HAP-1 (cell line): ENCODE measurements around the gene SLC25A38.
A peak's percentile ranks its signal among the peaks of the same experiment; 100 is the strongest.

Source experiments
- DNase-seq, 2 experiments: peaks; one replicate each; pipeline ENCODE4 v3.0.0-alpha.2; 2016 to 2020; ENCODE audit warnings: low spot score in 2 of 2
- H3K27me3 ChIP-seq: fragments of 250-450 bp; sonication (Bioruptor Pico); 2 replicates; pipeline ENCODE4 v1.5.1; 2020; ENCODE audit warnings: low read depth, mild to moderate bottlenecking, moderate library complexity
- H3K36me3 ChIP-seq: fragments of 250-450 bp; sonication (Bioruptor Pico); replicated peaks from 2 replicates; pipeline ENCODE4 v1.5.1; 2020; ENCODE audit warnings: mild to moderate bottlenecking
- H3K4me1 ChIP-seq: fragments of 250-450 bp; sonication (Bioruptor Pico); 2 replicates; pipeline ENCODE4 v1.5.1; 2020; ENCODE audit warnings: mild to moderate bottlenecking
- H3K4me3 ChIP-seq: fragments of 250-450 bp; sonication (Bioruptor Pico); 2 replicates; pipeline ENCODE4 v1.5.1; 2020; ENCODE audit warnings: mild to moderate bottlenecking, moderate library complexity
- H3K9me3 ChIP-seq: fragments of 250-450 bp; sonication (Bioruptor Pico); 2 replicates; pipeline ENCODE4 v1.5.1; 2020; ENCODE audit warnings: mild to moderate bottlenecking, moderate library complexity
- in situ Hi-C: fragments of 300-500 bp; cut with MboI; formaldehyde crosslinking; loops from 3 replicates; pipeline ENCODE4 v1.14.3; 2020; ENCODE audit warnings: low sequenced_read_pairs, inconsistent platforms, mixed read lengths

SLC25A38 gene

GRCh38 chr3:39383881-39384664 lies 903 bp downstream of the SLC25A38 start:
- in situ Hi-C loops = loop anchor here (5.0 kb wide), 1 partner anchor 197 kb away; no protein-coding TSS in a partner anchor
- H3K27me3 ChIP-seq = no peaks in the 10 kb centered on the region
- no peaks in the 10 kb centered on the region for H3K9me3 ChIP-seq
- peaks cover 6% of the 10 kb centered on the region; the same call in 1 of the 2 replicates for H3K36me3 ChIP-seq
- peaks cover 15% of the 10 kb centered on the region for H3K4me1 ChIP-seq
- peak; percentile 96 to 99 for DNase-seq
- peak overlapping the region; percentile 93 for H3K4me3 ChIP-seq

DNA sequence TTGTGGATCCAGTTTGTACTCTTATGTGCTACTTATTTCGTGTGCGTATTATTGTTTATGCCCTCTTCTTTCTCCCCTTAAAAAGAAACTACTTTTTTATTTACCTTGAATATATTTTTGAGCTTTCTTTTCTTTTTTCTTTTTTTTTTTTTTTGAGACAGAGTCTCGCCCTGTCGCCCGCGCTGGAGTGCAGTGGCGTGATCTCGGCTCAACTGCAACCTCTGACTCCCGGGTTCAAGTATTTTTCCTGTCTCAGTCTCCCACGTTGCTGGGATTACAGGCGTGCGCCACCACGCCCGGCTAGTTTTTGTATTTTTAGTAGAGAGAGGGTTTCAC lies 1.5 kb downstream of the SLC25A38 start:
- DNase-seq = no peak
- Histone ChIP-seq H3K4me3 (peak overlapping the region; percentile 93), H3K36me3 (peaks cover 8% of the 10 kb centered on the region), H3K27me3 (no peaks in the 10 kb centered on the region), H3K4me1 (peaks cover 15% of the 10 kb centered on the region), H3K9me3 (no peaks in the 10 kb centered on the region)
- in situ Hi-C loops = loop anchor here (5.0 kb wide), 1 partner anchor 197 kb away; no protein-coding TSS in a partner anchor

DNA sequence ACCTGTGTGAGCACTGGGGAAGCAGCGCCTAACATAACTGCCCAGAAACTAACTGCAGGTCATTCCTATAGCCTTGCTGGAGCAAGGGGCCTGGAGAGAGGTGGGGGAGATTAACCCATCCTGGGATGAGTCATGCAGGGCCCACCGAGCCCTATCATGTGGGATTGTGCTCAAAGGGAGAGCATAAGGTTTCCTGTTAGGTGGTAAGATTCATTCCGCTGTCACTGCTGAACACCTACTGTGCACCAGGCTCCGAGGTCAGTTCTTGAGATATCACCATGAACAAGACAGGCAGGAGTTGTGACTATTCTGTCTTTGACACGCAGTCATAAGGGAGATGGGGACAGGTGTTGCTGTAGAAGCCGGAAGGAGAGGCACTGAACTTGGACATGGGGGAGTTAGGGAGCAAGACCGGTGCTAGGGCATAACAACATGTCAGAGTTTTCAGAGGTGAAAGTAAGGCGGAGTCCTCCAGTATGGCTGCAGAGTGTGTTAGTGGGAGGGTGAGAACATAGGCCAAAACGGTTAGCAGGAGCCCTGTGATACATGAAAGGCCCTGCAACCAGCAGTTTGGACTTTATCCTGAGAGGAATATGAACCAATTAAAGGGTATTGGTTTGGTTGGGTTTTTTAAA lies 2.4 kb downstream of the SLC25A38 start:
- DNase-seq = no peak
- no peak overlapping the region for H3K4me3 ChIP-seq
- in situ Hi-C loops = no loop called here
- H3K4me1 ChIP-seq = peaks cover 15% of the 10 kb centered on the region
- H3K27me3 ChIP-seq = no peaks in the 10 kb centered on the region
- no peaks in the 10 kb centered on the region for H3K9me3 ChIP-seq
- peaks cover 18% of the 10 kb centered on the region for H3K36me3 ChIP-seq

GRCh38 chr3:39386318-39386717 lies 3.1 kb downstream of the SLC25A38 start:
- in situ Hi-C loops = no loop called here
- H3K4me3 ChIP-seq = no peak overlapping the region
- H3K4me1 ChIP-seq = peaks cover 15% of the 10 kb centered on the region
- H3K27me3 ChIP-seq = no peaks in the 10 kb centered on the region
- DNase-seq = no peak
- no peaks in the 10 kb centered on the region for H3K9me3 ChIP-seq
- peaks cover 25% of the 10 kb centered on the region for H3K36me3 ChIP-seq

DNA sequence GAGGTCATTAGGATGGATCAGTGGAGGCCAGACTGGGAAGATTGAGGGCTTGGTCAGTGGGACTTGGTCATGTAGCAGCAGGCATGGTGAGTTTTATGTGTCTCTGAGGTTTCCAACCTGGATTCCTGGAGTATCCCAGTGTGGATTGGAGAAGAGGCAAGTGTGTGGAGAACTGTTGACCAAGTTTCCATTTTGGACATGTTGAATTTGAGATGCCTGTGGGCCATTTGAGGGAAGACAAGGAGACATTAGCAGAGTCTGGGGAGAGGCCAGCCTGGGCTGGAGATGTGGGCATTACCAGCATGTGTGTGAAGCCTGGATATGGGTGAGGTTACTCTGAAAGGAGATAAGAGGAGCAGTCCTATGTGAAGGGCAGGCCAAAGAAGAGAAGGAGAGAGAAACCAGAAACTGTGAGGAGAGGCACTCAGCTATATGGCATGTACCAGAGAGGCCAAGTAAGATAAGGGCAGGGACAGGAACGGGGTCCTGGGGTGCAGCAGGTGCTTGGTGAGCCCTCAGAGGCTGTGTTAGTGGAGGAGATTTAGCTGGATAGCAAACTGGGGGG lies 4.3 kb downstream of the SLC25A38 start:
- H3K4me1 ChIP-seq = peaks cover 15% of the 10 kb centered on the region
- no peak overlapping the region for H3K4me3 ChIP-seq
- DNase-seq = no peak
- no peaks in the 10 kb centered on the region for H3K9me3 ChIP-seq
- in situ Hi-C loops = no loop called here
- peaks cover 34% of the 10 kb centered on the region for H3K36me3 ChIP-seq
- H3K27me3 ChIP-seq = no peaks in the 10 kb centered on the region

GRCh38 chr3:39388153-39388552 lies 5.0 kb downstream of the SLC25A38 start:
- peaks cover 10% of the 10 kb centered on the region for H3K4me1 ChIP-seq
- H3K27me3 ChIP-seq = no peaks in the 10 kb centered on the region
- in situ Hi-C loops = no loop called here
- no peak overlapping the region for H3K4me3 ChIP-seq
- no peaks in the 10 kb centered on the region for H3K9me3 ChIP-seq
- no peak for DNase-seq
- peaks cover 40% of the 10 kb centered on the region for H3K36me3 ChIP-seq

DNA sequence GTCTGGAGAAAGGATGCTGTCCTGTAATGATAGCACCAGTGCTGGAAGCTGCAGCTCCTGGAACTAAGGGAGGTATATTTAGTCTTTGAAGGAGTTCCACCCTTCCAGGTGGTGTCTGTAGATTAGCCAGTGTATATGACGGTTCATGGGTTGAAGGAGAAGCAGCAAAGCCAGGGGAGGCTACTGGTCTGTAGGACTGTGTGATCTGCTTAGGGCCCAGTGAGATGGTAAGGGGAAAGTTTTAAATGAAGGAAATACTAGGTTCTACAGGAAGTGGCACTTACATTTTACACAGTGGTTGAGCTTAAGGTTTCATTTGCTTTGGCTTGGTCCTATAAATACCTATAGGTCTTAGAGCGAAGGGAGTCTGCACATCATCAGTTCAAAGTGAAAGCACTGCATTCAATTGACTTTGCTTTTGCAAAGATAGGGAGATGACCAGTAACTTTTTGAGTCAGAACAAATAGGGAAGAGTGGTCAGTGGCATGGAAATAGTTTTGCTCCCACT lies 5.6 kb downstream of the SLC25A38 start:
- peaks cover 42% of the 10 kb centered on the region for H3K36me3 ChIP-seq
- no peaks in the 10 kb centered on the region for H3K27me3 ChIP-seq
- H3K4me1 ChIP-seq = peaks cover 10% of the 10 kb centered on the region
- in situ Hi-C loops = no loop called here
- H3K4me3 ChIP-seq = no peak overlapping the region
- H3K9me3 ChIP-seq = no peaks in the 10 kb centered on the region
- no peak for DNase-seq

GRCh38 chr3:39390181-39390580 lies 7.0 kb downstream of the SLC25A38 start:
- no peaks in the 10 kb centered on the region for H3K27me3 ChIP-seq
- in situ Hi-C loops = no loop called here
- H3K4me1 ChIP-seq = peaks cover 3% of the 10 kb centered on the region
- DNase-seq = no peak
- H3K9me3 ChIP-seq = no peaks in the 10 kb centered on the region
- peaks cover 50% of the 10 kb centered on the region for H3K36me3 ChIP-seq
- H3K4me3 ChIP-seq = no peak overlapping the region

DNA sequence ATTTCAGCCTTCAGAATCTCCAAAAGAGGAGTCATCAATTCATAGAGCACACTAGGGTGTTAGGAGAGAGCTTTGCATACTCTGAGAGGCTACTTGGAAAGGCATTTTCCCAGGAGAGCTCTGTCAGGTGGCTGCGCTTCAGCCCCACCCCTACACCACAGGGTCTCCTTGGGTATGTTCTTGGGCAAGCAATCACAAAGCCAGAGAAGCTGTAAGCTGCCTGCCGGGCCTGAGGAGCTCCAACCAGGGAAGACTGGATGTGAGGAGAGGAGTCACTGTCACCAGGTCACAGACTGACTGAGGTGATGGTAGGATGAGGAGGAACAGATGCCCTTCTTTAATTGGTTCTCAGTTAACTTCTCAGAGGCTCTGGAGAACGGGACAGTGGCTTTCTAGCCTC lies 13.5 kb downstream of the SLC25A38 start:
- Histone ChIP-seq H3K27me3 (no peaks in the 10 kb centered on the region), H3K36me3 (peaks cover 58% of the 10 kb centered on the region), H3K9me3 (no peaks in the 10 kb centered on the region), H3K4me1 (no peaks in the 10 kb centered on the region; the same call in 1 of the 2 replicates), H3K4me3 (no peak overlapping the region)
- in situ Hi-C loops = no loop called here
- DNase-seq = no peak

DNA sequence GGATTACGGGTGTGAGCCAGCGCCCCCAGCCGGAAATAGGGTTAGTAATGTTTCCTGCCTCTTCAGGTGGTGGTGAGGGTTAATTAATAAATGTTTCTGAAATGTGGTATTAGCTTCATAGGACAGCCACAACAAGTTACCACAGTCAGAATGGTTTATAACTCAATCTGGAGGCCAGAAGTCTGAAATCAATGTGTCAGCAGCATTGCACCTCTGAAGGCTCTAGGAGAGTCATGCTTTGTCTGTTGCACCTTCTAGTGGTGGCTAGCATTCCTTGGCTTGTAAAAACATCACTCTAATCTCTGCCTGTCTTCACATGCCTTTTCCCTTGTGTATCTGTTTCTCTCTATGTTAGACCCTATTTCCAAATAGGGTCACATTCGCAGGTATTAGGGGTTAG lies 15.5 kb downstream of the SLC25A38 start:
- in situ Hi-C loops = no loop called here
- H3K9me3 ChIP-seq = no peaks in the 10 kb centered on the region
- H3K4me1 ChIP-seq = no peaks in the 10 kb centered on the region; the same call in 1 of the 2 replicates
- DNase-seq = no peak
- peaks cover 40% of the 10 kb centered on the region for H3K36me3 ChIP-seq
- H3K27me3 ChIP-seq = no peaks in the 10 kb centered on the region
- no peak overlapping the region for H3K4me3 ChIP-seq

GRCh38 chr3:39401983-39402382 lies 18.8 kb downstream of the SLC25A38 start:
- no peak for DNase-seq
- H3K4me1 ChIP-seq = peaks cover 8% of the 10 kb centered on the region
- peaks cover 24% of the 10 kb centered on the region for H3K36me3 ChIP-seq
- H3K27me3 ChIP-seq = no peaks in the 10 kb centered on the region
- no peak overlapping the region for H3K4me3 ChIP-seq
- no peaks in the 10 kb centered on the region for H3K9me3 ChIP-seq
- in situ Hi-C loops = no loop called here

- peak; percentile 86 to 87 for DNase-seq
- in situ Hi-C loops = no loop called here
- no peaks in the 10 kb centered on the region for H3K9me3 ChIP-seq
- peak overlapping the region; percentile 75 for H3K4me3 ChIP-seq
- peaks cover 18% of the 10 kb centered on the region for H3K4me1 ChIP-seq
- peaks cover 40% of the 10 kb centered on the region for H3K36me3 ChIP-seq
- H3K27me3 ChIP-seq = no peaks in the 10 kb centered on the region
These were observed 21.9 kb downstream of the SLC25A38 start for GRCh38 chr3:39404943-39405686.

GRCh38 chr3:39405687-39406367 lies 22.7 kb downstream of the SLC25A38 start:
- Histone ChIP-seq H3K27me3 (no peaks in the 10 kb centered on the region), H3K4me1 (peaks cover 18% of the 10 kb centered on the region), H3K36me3 (peaks cover 44% of the 10 kb centered on the region), H3K9me3 (no peaks in the 10 kb centered on the region), H3K4me3 (peak overlapping the region; percentile 75)
- in situ Hi-C loops = no loop called here
- no peak for DNase-seq
